Liver (tissue), 9 donors: ENCODE results near the gene CEP350. TPM values are rescaled to one million over a fixed set of nuclear protein-coding genes. Genes with fewer than 3 reads are reported as not detected.

Source experiments
- DNase-seq: peaks from one replicate; pipeline ENCODE4 v3.0.0-alpha.2; 2017; ENCODE audit warnings: low spot score
- H3K27ac ChIP-seq, 2 donors: one replicate each; pipeline ENCODE4 v1.7.0; 2013; ENCODE audit warnings: inconsistent platforms in 2 of 2, low read length in 2 of 2, control low read depth in 1 of 2, low read depth in 1 of 2, mild to moderate bottlenecking in 1 of 2
- H3K27me3 ChIP-seq, 4 donors: one replicate each; pipeline versions ENCODE4 v1.6.1 to v1.7.0; 2013; ENCODE audit warnings: low read length in 3 of 4, inconsistent platforms in 1 of 4, mild to moderate bottlenecking in 1 of 4, moderate library complexity in 1 of 4; ENCODE audit not compliant: control insufficient read depth in 4 of 4, insufficient read depth in 4 of 4
- H3K36me3 ChIP-seq, 4 donors: one replicate each; pipeline versions ENCODE4 v1.6.1 to v1.7.0; 2013; ENCODE audit warnings: low read length in 3 of 4, mild to moderate bottlenecking in 3 of 4, low read depth in 1 of 4, moderate library complexity in 1 of 4; ENCODE audit not compliant: control insufficient read depth in 4 of 4, insufficient read depth in 3 of 4
- H3K4me1 ChIP-seq, 4 donors: one replicate each; pipeline versions ENCODE4 v1.6.1 to v1.7.0; 2013; ENCODE audit warnings: low read length in 3 of 4, mild to moderate bottlenecking in 3 of 4, moderate library complexity in 1 of 4; ENCODE audit not compliant: control insufficient read depth in 4 of 4, insufficient read depth in 4 of 4
- H3K4me3 ChIP-seq, 3 donors: one replicate each; pipeline versions ENCODE4 v1.6.1 to v1.7.0; 2013; ENCODE audit warnings: low read length in 3 of 3, control low read depth in 1 of 3, low read depth in 1 of 3, mild to moderate bottlenecking in 1 of 3
- H3K9ac ChIP-seq, 2 donors: one replicate each; pipeline ENCODE4 v1.7.0; 2013; ENCODE audit warnings: low read length in 2 of 2, mild to moderate bottlenecking in 2 of 2, moderate library complexity in 2 of 2, control low read depth in 1 of 2, low read depth in 1 of 2
- H3K9me3 ChIP-seq, 4 donors: one replicate each; pipeline versions ENCODE4 v1.6.1 to v1.7.0; 2013; ENCODE audit warnings: low read length in 3 of 4; ENCODE audit not compliant: control insufficient read depth in 4 of 4
- EGR1 ChIP-seq, 2 donors: IDR thresholded peaks; 2 replicates each; pipeline ENCODE4 v1.6.1; 2016 to 2018; ENCODE audit warnings: antibody characterized with exemption in 2 of 2, low read depth in 2 of 2
- FOXA1 ChIP-seq: IDR thresholded peaks from 2 replicates; pipeline ENCODE4 v1.6.1; 2016; ENCODE audit warnings: antibody characterized with exemption
- FOXA2 ChIP-seq: IDR thresholded peaks from 2 replicates; pipeline ENCODE4 v1.6.1; 2016; ENCODE audit warnings: antibody characterized with exemption
- GABPA ChIP-seq, 2 donors: IDR thresholded peaks in 1 of 2; conservative IDR thresholded peaks in 1 of 2; 2 replicates each; pipeline ENCODE4 v1.6.1; 2016; ENCODE audit warnings: antibody characterized with exemption in 2 of 2, mild to moderate bottlenecking in 1 of 2, moderate library complexity in 1 of 2
- HNF4A ChIP-seq, 2 donors: conservative IDR thresholded peaks; 2 replicates each; pipeline ENCODE4 v1.6.1; 2016; ENCODE audit warnings: antibody characterized with exemption in 2 of 2, mild to moderate bottlenecking in 2 of 2
- HNF4G ChIP-seq: IDR thresholded peaks from 2 replicates; pipeline ENCODE4 v1.6.1; 2016; ENCODE audit warnings: antibody characterized with exemption
- JUND ChIP-seq, 2 donors: IDR thresholded peaks; 2 replicates each; pipeline ENCODE4 v1.6.1; 2016; ENCODE audit warnings: antibody characterized with exemption in 2 of 2
- NR2F2 ChIP-seq: IDR thresholded peaks from 2 replicates; pipeline ENCODE4 v1.6.1; 2016; ENCODE audit warnings: antibody characterized with exemption
- RAD21 ChIP-seq, 2 donors: IDR thresholded peaks; 2 replicates each; pipeline ENCODE4 v1.6.1; 2016; ENCODE audit warnings: antibody characterized with exemption in 2 of 2, mild to moderate bottlenecking in 2 of 2
- RXRA ChIP-seq, 2 donors: IDR thresholded peaks; 2 replicates each; pipeline ENCODE4 v1.6.1; 2017 to 2018; ENCODE audit warnings: antibody characterized with exemption in 2 of 2, mild to moderate bottlenecking in 1 of 2
- SP1 ChIP-seq: IDR thresholded peaks from 2 replicates; pipeline ENCODE4 v1.6.1; 2018; ENCODE audit warnings: antibody characterized with exemption, mild to moderate bottlenecking
- TAF1 ChIP-seq: conservative IDR thresholded peaks from 2 replicates; pipeline ENCODE4 v1.6.1; 2016; ENCODE audit warnings: antibody characterized with exemption, mild to moderate bottlenecking
- YY1 ChIP-seq: IDR thresholded peaks from 2 replicates; pipeline ENCODE4 v1.6.1; 2016; ENCODE audit warnings: antibody characterized with exemption, mild to moderate bottlenecking
- WGBS: extraction: QIAGEN DNeasy Blood & Tissue Kit; methylation state at CpG from one replicate; pipeline ENCODE4 v1.1.7; 2013; 5-methylcytosine and 5-hydroxymethylcytosine counted together
- polyA plus RNA-seq, 2 donors: library from polyadenylated mRNA; stranded (reverse) in 1 of 2; unstranded in 1 of 2; fragments of 200-250 nt in 1 of 2; fragments of >200 nt in 1 of 2; fragmentation: Nextera tagmentation in 1 of 2; extraction: Ambion mirVana in 1 of 2; gene quantifications; one replicate each; pipeline versions ENCODE4 v1.2.1 to v1.2.3, GENCODE V29; 2013 to 2015
- total RNA-seq, 2 donors: library from RNA; depleted of rRNA; stranded (reverse); fragments of >200 nt; gene quantifications; one replicate each; pipeline ENCODE4 v1.2.3, GENCODE V29; 2014
- TF ChIP-seq, protein P1 (sequence below): IDR thresholded peaks from 2 replicates; pipeline ENCODE4 v1.6.1; 2016; ENCODE audit warnings: antibody characterized with exemption
- TF ChIP-seq, protein P2 (sequence below): fragments of 150-350 bp; IDR thresholded peaks from 2 replicates; pipeline ENCODE4 v1.5.1; 2017; ENCODE audit warnings: improper control_type of control experiment, low read depth, low read length; ENCODE audit not compliant: missing input control
- TF ChIP-seq, protein P3 (sequence below): IDR thresholded peaks from 2 replicates; pipeline ENCODE4 v1.6.1; 2016; ENCODE audit warnings: antibody characterized with exemption, mild to moderate bottlenecking
- TF ChIP-seq, protein P4 (sequence below): IDR thresholded peaks from 2 replicates; pipeline ENCODE4 v1.6.1; 2016; ENCODE audit warnings: antibody characterized with exemption
- TF ChIP-seq, protein P5 (sequence below): IDR thresholded peaks from 2 replicates; pipeline ENCODE4 v1.6.1; 2016; ENCODE audit warnings: antibody characterized with exemption
- donor health status: healthy.
- donor health status: healthy.
- donor health status: healthy.
- donor health status: healthy.
- donor health status: healthy.

The CEP350 gene
- total and polyA plus RNA-seq, 4 donors = 4.5 to 49.0 (median 18.9) TPM

DNA sequence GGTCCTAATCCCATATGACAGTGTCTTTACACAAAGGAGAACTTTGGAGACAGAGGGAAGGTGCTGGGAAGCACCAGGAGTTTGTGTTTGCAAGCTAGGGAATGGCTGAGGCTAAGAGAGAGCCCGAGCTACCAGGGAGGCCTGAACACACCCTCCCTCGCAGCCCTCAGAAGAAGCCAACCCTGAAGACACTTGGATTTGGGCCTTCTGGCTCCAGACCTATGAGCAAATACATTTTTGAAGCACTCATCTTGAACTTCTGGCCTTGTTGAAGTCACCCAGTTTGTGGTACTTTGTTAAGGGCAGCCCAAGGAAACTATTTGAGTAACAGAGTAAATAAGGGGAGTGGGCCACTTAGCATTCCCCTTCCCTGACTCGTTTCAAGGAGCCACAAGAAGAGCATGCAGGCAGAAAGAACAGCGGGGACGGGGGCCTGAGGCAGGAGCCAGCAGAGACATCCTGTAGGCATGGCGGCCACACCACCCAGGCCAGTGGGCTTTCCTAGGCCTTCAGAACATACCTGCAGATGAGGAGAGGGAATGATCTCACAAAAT is 186.8 kb downstream of the CEP350 start:
- Histone ChIP-seq H3K27ac (no peak overlapping the region), H3K27me3 (peaks cover 0 to 6% (median 0%) of the 10 kb centered on the region in 4 donors), H3K4me3 (no peak overlapping the region), H3K4me1 (no peaks in the 10 kb centered on the region), H3K9ac (no peak overlapping the region), H3K9me3 (no peaks in the 10 kb centered on the region), H3K36me3 (no peaks in the 10 kb centered on the region)
- no peak for DNase-seq
- WGBS = 84% methylated on average over 6 of the region's 6 CpGs
- TF ChIP-seq, protein P1, sequence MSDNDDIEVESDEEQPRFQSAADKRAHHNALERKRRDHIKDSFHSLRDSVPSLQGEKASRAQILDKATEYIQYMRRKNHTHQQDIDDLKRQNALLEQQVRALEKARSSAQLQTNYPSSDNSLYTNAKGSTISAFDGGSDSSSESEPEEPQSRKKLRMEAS = no peak

DNA sequence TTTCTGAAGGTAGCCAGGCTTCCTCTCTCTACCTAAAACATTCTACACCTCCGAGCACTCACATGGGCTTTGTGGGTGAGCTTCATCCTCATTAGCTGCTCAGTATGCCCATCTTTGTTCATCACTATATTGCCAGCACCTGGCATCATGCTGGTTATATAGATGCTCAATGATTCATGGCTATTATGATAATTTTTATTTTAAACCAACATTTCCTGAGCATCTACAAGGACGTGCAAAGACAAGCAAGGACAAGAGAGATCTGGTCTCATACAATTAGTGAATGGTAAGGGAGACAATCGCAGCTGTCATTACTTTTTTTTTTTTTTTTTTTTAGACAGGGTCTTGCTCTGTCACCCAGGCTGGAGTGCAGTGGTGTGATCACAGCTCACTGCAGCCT is 188.7 kb downstream of the CEP350 start:
- Histone ChIP-seq H3K27me3 (peaks cover 0 to 3% (median 0%) of the 10 kb centered on the region in 4 donors), H3K9me3 (no peaks in the 10 kb centered on the region), H3K4me1 (no peaks in the 10 kb centered on the region), H3K9ac (no peak overlapping the region), H3K27ac (no peak overlapping the region), H3K4me3 (no peak overlapping the region), H3K36me3 (no peaks in the 10 kb centered on the region)
- 79% methylated on average over 3 of the region's 3 CpGs for WGBS
- DNase-seq = no peak
- TF ChIP-seq EGR1 (IDR thresholded peaks at IDR 0.05; ENCODE audit: low read depth in 2 of 2) (no peak), NR2F2 (no peak), HNF4G (no peak), HNF4A (conservative IDR thresholded peaks at IDR 0.05) (no peak), RAD21 (IDR thresholded peaks at IDR 0.05) (no peak), JUND (IDR thresholded peaks at IDR 0.05) (no peak), FOXA2 (no peak), GABPA (IDR thresholded peaks at IDR 0.05 in 1 of 2, conservative IDR thresholded peaks at IDR 0.05 in 1 of 2) (no peak), RXRA (IDR thresholded peaks at IDR 0.05) (no peak), TAF1 (no peak), YY1 (no peak), FOXA1 (no peak), SP1 (no peak)
- TF ChIP-seq, protein P2, sequence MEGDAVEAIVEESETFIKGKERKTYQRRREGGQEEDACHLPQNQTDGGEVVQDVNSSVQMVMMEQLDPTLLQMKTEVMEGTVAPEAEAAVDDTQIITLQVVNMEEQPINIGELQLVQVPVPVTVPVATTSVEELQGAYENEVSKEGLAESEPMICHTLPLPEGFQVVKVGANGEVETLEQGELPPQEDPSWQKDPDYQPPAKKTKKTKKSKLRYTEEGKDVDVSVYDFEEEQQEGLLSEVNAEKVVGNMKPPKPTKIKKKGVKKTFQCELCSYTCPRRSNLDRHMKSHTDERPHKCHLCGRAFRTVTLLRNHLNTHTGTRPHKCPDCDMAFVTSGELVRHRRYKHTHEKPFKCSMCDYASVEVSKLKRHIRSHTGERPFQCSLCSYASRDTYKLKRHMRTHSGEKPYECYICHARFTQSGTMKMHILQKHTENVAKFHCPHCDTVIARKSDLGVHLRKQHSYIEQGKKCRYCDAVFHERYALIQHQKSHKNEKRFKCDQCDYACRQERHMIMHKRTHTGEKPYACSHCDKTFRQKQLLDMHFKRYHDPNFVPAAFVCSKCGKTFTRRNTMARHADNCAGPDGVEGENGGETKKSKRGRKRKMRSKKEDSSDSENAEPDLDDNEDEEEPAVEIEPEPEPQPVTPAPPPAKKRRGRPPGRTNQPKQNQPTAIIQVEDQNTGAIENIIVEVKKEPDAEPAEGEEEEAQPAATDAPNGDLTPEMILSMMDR = no peak
- TF ChIP-seq, protein P3, sequence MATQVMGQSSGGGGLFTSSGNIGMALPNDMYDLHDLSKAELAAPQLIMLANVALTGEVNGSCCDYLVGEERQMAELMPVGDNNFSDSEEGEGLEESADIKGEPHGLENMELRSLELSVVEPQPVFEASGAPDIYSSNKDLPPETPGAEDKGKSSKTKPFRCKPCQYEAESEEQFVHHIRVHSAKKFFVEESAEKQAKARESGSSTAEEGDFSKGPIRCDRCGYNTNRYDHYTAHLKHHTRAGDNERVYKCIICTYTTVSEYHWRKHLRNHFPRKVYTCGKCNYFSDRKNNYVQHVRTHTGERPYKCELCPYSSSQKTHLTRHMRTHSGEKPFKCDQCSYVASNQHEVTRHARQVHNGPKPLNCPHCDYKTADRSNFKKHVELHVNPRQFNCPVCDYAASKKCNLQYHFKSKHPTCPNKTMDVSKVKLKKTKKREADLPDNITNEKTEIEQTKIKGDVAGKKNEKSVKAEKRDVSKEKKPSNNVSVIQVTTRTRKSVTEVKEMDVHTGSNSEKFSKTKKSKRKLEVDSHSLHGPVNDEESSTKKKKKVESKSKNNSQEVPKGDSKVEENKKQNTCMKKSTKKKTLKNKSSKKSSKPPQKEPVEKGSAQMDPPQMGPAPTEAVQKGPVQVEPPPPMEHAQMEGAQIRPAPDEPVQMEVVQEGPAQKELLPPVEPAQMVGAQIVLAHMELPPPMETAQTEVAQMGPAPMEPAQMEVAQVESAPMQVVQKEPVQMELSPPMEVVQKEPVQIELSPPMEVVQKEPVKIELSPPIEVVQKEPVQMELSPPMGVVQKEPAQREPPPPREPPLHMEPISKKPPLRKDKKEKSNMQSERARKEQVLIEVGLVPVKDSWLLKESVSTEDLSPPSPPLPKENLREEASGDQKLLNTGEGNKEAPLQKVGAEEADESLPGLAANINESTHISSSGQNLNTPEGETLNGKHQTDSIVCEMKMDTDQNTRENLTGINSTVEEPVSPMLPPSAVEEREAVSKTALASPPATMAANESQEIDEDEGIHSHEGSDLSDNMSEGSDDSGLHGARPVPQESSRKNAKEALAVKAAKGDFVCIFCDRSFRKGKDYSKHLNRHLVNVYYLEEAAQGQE = no peak
- TF ChIP-seq, protein P4, sequence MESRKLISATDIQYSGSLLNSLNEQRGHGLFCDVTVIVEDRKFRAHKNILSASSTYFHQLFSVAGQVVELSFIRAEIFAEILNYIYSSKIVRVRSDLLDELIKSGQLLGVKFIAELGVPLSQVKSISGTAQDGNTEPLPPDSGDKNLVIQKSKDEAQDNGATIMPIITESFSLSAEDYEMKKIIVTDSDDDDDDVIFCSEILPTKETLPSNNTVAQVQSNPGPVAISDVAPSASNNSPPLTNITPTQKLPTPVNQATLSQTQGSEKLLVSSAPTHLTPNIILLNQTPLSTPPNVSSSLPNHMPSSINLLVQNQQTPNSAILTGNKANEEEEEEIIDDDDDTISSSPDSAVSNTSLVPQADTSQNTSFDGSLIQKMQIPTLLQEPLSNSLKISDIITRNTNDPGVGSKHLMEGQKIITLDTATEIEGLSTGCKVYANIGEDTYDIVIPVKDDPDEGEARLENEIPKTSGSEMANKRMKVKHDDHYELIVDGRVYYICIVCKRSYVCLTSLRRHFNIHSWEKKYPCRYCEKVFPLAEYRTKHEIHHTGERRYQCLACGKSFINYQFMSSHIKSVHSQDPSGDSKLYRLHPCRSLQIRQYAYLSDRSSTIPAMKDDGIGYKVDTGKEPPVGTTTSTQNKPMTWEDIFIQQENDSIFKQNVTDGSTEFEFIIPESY = no peak
- TF ChIP-seq, protein P5, sequence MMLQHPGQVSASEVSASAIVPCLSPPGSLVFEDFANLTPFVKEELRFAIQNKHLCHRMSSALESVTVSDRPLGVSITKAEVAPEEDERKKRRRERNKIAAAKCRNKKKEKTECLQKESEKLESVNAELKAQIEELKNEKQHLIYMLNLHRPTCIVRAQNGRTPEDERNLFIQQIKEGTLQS = no peak
- TF ChIP-seq, protein P1 = no peak
